C1 segment of cervical spinal cord (tissue), 14 donors: ENCODE measurements around the gene VPS25.
A peak's percentile ranks its signal among the peaks of the same experiment; 100 is the strongest.

ENCODE experiments used
- DNase-seq, 14 donors: peaks; one replicate each; lab custom pipeline; 2025; lab: John Stamatoyannopoulos, UW

Gene VPS25

GRCh38 chr17:42795465-42795864 lies 22.2 kb downstream of the VPS25 start:
- DNase-seq = no peak

DNA sequence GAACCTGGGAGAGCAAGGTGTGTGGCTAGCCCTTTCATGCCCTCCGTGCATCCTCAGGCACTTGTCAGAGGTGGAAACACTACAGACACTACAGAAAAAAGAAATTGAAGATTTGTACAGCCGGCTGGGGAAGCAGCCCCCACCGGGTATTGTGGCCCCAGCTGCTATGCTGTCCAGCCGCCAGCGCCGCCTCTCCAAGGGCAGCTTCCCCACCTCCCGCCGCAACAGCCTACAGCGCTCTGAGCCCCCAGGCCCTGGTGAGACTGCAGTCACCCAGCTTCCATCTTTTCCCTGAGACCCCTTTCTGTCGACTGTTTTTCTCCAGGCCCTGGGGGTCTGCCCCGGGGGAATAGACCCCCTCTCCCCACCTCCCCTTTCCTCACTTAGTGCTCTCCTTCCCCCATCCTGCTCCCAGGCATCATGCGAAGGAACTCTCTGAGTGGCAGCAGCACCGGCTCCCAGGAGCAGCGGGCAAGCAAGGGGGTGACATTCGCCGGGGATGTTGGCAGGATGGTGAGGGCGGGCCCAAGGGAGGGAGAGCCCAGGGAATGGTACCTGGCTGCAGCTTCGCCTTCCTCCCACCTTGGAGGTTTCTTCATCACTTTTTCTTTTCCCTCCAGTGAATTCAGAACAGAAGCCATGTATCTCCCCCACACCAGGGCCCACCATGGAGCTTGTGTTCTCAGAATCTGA lies 23.0 kb downstream of the VPS25 start:
- DNase-seq = no peak

GRCh38 chr17:42797067-42798007 lies 24.1 kb downstream of the VPS25 start:
- DNase-seq = no peak

DNA sequence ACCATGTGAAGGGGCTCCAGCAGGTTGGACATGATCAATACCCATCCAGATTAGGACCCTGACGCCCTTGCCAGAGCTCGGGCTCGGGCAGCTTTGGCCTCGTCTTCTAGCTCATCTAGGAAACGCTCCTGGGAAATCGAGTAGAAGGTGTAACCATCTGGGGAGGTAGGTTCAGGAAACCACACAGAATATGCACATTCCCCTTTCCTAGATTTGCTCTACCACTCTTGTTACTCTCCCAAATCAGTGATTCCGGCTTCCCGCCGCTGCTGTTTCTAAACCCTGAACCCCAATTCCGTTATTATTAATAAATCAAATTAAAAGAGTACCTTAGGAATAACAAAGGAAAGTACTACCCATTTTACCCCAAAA lies 24.7 kb downstream of the VPS25 start:
- DNase-seq = no peak

DNA sequence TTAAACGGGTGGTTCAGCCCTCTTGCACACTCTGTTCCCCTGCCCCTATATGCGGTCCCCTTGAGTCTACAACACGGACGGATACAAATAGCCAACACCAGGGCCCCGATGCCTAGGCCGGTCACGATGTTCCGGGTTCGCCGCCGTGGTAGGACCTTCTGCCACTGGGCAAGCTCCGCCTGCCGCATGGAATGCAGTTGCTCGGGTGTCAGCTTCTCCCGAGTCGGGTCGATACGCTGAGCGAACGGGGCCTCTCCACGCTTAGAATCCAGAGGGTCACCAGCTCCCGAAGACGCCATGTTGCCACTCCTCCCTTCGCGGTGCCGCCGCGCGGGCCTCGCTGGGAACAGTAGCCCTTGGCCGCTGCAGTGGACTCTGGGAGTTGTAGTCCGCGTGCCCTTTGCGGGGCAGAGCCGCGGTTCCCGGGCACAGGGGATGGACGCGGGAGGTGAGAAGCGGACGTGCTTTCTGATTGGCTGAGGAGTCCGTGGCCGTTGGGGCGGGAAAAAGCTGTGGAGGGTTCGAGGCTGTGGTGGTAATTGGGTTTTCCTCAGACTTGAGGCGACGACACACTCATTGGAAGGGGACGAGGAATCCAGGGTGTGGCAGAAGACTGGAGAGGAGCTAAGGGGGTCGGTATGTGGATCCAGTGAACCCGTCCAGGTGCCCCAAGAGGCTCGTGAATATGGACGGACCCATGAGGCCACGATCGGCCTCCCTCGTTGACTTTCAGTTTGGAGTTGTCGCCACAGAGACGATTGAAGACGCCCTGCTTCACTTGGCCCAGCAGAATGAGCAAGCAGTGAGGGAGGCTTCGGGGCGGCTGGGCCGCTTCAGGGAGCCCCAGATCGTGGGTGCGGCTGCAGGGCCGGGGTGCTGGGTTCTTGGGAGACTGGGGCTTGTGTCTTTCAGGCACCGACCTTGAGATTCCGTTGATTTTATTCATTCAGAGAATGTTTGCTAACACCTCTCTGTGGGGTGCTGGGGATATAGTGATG lies 25.4 kb downstream of the VPS25 start, which contains the start of the genes CNTD1 and COA3:
Gene CNTD1, plus strand, starts transcription at position 479 of the 998 bp plus-strand sequence. Its CDS starts 207 bp downstream, at position 686.
Gene COA3, minus strand, starts transcription at position 322 of the 998 bp plus-strand sequence. Its CDS starts 23 bp downstream, at position 299.
- DNase-seq = peak; percentile 35 to 84 (median 61)

DNA sequence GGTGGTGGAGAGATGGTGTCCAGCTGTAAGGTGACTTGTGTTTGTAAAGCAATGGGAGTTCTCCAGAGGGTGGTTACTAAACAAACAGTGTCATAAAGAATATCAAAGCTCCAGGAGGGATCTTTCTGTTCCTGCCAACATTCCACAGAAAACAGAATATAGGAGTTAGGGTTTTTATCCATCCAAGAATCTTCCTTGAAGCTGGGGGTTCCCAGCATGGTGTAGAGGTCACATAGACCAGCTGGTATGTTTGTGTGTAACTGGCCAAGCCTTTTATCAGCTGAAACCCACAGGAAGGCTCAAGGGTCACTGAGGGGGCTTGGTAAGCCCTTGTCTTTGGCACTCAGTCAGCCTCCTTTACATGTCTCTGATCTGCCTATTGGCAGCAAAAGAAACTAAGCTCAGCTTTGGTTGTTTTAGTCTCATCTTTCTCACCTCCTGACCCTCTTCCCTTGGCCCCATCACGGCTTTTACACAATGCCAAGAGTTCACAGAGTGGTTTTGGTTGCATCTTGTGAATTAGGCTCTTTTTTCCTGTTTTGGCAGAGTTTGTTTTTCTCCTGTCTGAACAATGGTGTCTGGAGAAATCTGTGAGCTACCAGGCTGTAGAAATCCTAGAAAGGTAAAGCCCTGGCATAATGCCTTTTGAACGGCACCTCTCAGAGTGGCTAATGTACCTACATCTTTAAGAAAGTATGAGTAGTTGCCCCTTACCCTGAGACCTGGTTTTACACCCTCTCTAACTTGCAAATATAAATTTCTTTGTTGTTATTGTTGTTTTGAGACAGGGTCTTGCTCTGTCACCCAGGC lies 30.0 kb downstream of the VPS25 start:
- DNase-seq = no peak

- DNase-seq = no peak
These were observed 31.7 kb downstream of the VPS25 start for GRCh38 chr17:42804918-42805367.

DNA sequence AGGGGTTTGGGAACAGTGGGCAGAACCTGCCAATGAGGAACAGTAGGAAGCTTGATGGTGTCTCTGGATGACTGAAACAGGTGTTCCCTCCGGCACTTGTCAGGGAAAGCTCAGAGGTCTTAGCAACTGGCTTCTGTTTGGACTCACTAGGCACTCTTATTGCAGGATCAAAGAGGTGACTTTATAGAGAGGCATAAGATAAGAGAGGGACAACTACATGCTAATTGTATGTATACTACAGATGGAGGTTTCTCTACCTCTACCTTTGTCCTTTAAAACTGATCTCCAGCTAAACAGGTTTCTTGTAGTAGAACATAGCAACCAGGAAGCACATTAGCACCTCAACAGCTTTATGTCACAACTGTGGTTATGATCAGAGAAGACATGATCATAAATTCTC lies 33.0 kb downstream of the VPS25 start:
- DNase-seq = no peak

DNA sequence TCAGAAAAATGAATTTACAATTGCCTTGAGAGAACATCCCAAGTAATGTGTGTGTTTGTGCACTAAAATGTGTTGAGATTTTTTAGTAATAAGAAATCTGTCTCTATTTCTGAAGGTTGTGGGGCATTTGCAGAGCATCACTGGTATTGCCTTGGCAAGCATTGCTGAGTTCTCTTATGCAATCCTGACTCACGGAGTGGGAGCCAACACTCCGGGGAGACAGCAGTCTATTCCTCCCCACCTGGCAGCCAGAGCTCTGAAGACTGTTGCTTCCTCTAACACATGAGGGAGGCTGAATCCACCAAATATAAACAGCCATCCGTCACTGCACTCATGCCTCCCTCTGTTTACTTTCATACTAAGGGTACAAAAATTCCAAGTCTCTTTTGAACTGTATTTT lies 36.0 kb downstream of the VPS25 start:
- DNase-seq = peak in 2 of 14 donors; percentile 1 to 25

DNA sequence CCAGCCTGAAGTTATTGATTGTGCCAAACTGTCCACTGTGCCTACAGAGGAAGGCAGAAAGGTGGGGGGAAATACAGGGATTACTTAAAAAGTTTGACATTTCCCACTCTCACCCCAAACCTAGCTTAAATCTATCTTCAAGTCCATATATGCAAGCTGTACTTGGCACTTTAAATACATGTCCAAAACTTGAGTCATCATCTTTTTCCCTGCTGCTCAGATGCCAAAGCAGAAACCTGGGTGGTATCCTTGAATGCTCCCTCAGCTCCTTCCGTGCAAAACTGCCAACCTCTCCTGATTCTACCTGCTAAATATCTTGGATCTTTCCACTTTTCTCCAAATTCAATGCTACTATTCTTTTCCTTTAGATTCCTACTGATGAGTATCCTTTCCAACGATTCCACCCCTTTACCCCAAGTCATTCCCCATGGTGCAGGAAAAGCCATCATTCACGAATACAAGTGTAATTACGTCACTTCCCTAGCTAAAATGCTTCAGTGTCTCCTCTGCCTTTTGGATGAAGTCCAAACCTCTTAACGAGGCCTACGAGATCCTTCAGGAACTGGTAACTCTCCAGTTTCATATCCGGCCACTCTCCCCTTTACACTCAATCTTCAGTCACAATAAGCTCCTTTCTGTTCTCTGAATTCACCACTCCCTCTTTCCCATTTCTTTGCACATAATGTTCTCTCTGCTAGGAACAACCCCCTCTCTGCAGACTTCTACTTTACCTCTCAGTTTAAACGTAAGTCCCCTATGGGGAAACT lies 41.6 kb downstream of the VPS25 start:
- DNase-seq = no peak

DNA sequence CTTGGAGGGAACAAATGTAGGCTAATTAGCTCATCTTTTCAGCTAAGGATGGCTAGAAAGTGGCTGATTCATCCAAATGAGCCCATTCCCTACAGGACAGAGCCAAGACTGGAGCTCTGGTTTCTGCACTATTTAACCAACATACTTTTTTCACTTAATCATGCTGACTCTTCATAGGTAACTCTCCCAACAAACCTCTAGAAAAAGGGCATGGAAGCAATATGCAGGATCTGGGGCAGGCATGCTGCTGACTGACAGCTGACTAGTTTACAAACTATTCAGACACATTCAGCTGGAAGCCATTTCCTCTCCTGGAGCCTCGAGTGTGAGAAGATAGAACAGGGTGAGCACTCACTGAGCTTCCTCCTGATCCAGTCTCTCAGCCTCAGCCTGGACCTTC lies 44.6 kb downstream of the VPS25 start:
- DNase-seq = no peak

DNA sequence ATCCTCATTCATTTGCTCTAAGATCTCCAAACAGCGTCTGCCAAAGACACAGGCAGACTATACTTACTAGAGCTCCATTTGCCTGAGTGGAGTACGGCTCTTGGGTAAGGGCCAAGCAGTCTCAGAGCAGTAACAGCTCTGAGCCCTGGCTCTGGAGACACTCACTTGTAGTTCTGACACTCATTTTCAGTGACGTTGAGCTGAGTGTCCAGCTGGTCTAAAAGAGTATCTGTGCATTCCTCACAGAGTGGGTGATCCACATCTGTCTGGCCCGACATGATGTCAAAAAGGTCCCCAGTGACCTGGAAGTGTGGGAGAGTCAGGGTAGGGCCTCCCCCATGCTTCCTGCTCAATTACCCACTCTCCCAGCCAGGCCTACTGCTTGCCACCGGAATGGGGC lies 45.1 kb downstream of the VPS25 start:
- no peak for DNase-seq

DNA sequence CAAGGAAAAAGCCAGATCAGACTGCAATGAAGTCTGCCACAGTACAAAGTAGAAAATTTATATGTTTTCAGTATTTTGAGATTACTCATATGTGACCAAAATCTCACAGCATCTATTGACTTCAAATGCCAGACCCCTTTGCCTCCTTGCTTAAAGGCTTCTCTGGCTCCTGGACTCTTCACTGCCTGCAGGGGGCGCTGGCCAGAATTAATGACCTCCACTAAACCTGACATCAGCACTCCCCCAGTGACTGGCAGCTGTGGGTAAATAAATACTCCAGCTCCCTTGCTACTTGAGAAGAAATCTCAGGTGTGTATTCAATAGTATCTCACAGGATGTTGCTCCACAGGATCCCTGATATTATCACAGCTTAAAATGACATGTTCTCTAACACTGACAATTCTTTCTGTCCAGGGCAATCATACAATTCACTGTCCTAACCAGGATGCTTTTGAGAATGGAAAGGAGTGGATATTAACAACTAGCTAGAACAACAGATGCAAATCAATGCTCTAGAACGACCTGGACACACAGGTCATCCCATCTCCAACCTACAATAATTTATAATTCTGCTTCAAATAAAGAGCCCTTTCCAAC lies 46.8 kb downstream of the VPS25 start:
- DNase-seq = no peak

GRCh38 chr17:42821176-42821575 lies 47.9 kb downstream of the VPS25 start:
- no peak for DNase-seq

- no peak for DNase-seq
These were observed 54.2 kb downstream of the VPS25 start for GRCh38 chr17:42827472-42827871.
